Measurements from ENCODE around the gene DUSP12. TPM values are rescaled to one million over a fixed set of nuclear protein-coding genes. Genes with fewer than 3 reads are reported as not detected.
A peak's percentile ranks its signal among the peaks of the same experiment; 100 is the strongest.

DUSP12 gene
- total RNA-seq, 1 donor from 2014 or later = 22.6 TPM

GRCh38 chr1:161726473-161727255 lies 22.9 kb upstream of the DUSP12 start:
- peak; percentile 48 to 58 for DNase-seq (ENCODE audit: low read depth in 2 of 2)

GRCh38 chr1:161727256-161727924 lies 22.2 kb upstream of the DUSP12 start:
- no peak for DNase-seq (ENCODE audit: low read depth in 2 of 2)

GRCh38 chr1:161728376-161729226 lies 21.0 kb upstream of the DUSP12 start:
- no peak for DNase-seq (ENCODE audit: low read depth in 2 of 2)

- peak in 1 of 2 donors; percentile 83 for DNase-seq (ENCODE audit: low read depth in 2 of 2)
Observed at GRCh38 chr1:161730050-161730564, 19.5 kb upstream of the DUSP12 start.

GRCh38 chr1:161731241-161731640 lies 18.3 kb upstream of the DUSP12 start:
- DNase-seq (ENCODE audit: low read depth in 2 of 2) = no peak

- DNase-seq (ENCODE audit: low read depth in 2 of 2) = no peak
Observed at GRCh38 chr1:161731981-161732718, 17.4 kb upstream of the DUSP12 start.

- DNase-seq (ENCODE audit: low read depth in 2 of 2) = peak in 1 of 2 donors; percentile 90
Observed at GRCh38 chr1:161733526-161733925, 16.1 kb upstream of the DUSP12 start.

- DNase-seq (ENCODE audit: low read depth in 2 of 2) = no peak
Observed at GRCh38 chr1:161735837-161736236, 13.7 kb upstream of the DUSP12 start.

GRCh38 chr1:161736335-161736969 lies 13.1 kb upstream of the DUSP12 start:
- no peak for DNase-seq (ENCODE audit: low read depth in 2 of 2)

GRCh38 chr1:161737625-161738024 lies 12.0 kb upstream of the DUSP12 start:
- DNase-seq (ENCODE audit: low read depth in 2 of 2) = no peak

- DNase-seq (ENCODE audit: low read depth in 2 of 2) = peak; percentile 66 to 88
Observed at GRCh38 chr1:161738627-161739287, 10.8 kb upstream of the DUSP12 start.

GRCh38 chr1:161739865-161740566 lies 9.6 kb upstream of the DUSP12 start:
- peak in 1 of 2 donors; percentile 32 for DNase-seq (ENCODE audit: low read depth in 2 of 2)

GRCh38 chr1:161740921-161741320 lies 8.7 kb upstream of the DUSP12 start:
- DNase-seq (ENCODE audit: low read depth in 2 of 2) = no peak

GRCh38 chr1:161743231-161743630 lies 6.4 kb upstream of the DUSP12 start:
- no peak for DNase-seq (ENCODE audit: low read depth in 2 of 2)

GRCh38 chr1:161747801-161748200 lies 1.8 kb upstream of the DUSP12 start:
- DNase-seq (ENCODE audit: low read depth in 2 of 2) = no peak

GRCh38 chr1:161763522-161764098 lies 14.0 kb downstream of the DUSP12 start:
- peak; percentile 40 to 60 for DNase-seq (ENCODE audit: low read depth in 2 of 2)

GRCh38 chr1:161766102-161766981 lies 16.8 kb downstream of the DUSP12 start, which contains the start of gene ATF6:
Gene ATF6, plus strand, starts transcription at chr1:161766320. Its CDS starts 41 bp downstream, at chr1:161766361.
- peak; percentile 98 for DNase-seq (ENCODE audit: low read depth in 2 of 2)

GRCh38 chr1:161768461-161768860 lies 18.9 kb downstream of the DUSP12 start:
- DNase-seq (ENCODE audit: low read depth in 2 of 2) = no peak

All from lung microvascular endothelial cell (primary cell).